Prostate gland (tissue), 2 donors: ENCODE data around the gene TMEM190.
A peak's percentile ranks its signal among the peaks of the same experiment; 100 is the strongest.

Source experiments
- CTCF ChIP-seq, 4 experiments: fragments of 200-600 bp in 2 of 4; fragments of 450-650 bp in 2 of 4; sonication (generic) in 2 of 4; IDR thresholded peaks; 1 replicate in 3 of 4; 2 replicates in 1 of 4; pipeline ENCODE4 v1.5.1; 2016 to 2019; ENCODE audit warnings: antibody characterized with exemption in 4 of 4, mild to moderate bottlenecking in 2 of 4, moderate library complexity in 2 of 4
- POLR2A ChIP-seq: fragments of 450-650 bp; IDR thresholded peaks from one replicate; pipeline ENCODE4 v1.6.1; 2016; ENCODE audit warnings: antibody characterized with exemption, mild to moderate bottlenecking

- TF ChIP-seq CTCF (IDR thresholded peaks at IDR 0.05) (peak in 1 of 4 experiments; percentile 19), POLR2A (peak; percentile 95)
Observed at GRCh38 chr19:55407550-55407799, 30.8 kb downstream of the TMEM190 start, which contains the start of gene UBE2S.
